HG02623 (cell line): ENCODE results near the gene PTPRZ1.

Source experiments
- ATAC-seq: cut with Tn5 transposase; IDR thresholded peaks from one replicate; pipeline ENCODE4 v1.9.1; 2021; ENCODE audit warnings: moderate library complexity; ENCODE audit not compliant: unreplicated experiment

PTPRZ1 gene

GRCh38 chr7:121953164-121953563 lies 80.2 kb downstream of the PTPRZ1 start:
- no peak for ATAC-seq

- ATAC-seq = no peak
These were observed 80.6 kb downstream of the PTPRZ1 start for GRCh38 chr7:121953601-121954000.

GRCh38 chr7:121954803-121955202 lies 81.8 kb downstream of the PTPRZ1 start:
- no peak for ATAC-seq

- ATAC-seq = no peak
These were observed 84.7 kb downstream of the PTPRZ1 start for GRCh38 chr7:121957626-121958025.

GRCh38 chr7:121960678-121961077 lies 87.7 kb downstream of the PTPRZ1 start:
- ATAC-seq = no peak

GRCh38 chr7:121961089-121961867 lies 88.3 kb downstream of the PTPRZ1 start:
- ATAC-seq = no peak

- no peak for ATAC-seq
These were observed 93.4 kb downstream of the PTPRZ1 start for GRCh38 chr7:121966276-121966934.

- ATAC-seq = no peak
These were observed 94.0 kb downstream of the PTPRZ1 start for GRCh38 chr7:121966935-121967332.

- no peak for ATAC-seq
These were observed 112.6 kb downstream of the PTPRZ1 start for GRCh38 chr7:121985476-121986030.

- ATAC-seq = no peak
These were observed 119.1 kb downstream of the PTPRZ1 start for GRCh38 chr7:121992068-121992467.

GRCh38 chr7:121994625-121995410 lies 121.9 kb downstream of the PTPRZ1 start:
- peak; percentile 98 for ATAC-seq

- no peak for ATAC-seq
These were observed 133.7 kb downstream of the PTPRZ1 start for GRCh38 chr7:122006687-122007086.

GRCh38 chr7:122010116-122010515 lies 137.2 kb downstream of the PTPRZ1 start:
- ATAC-seq = no peak

GRCh38 chr7:122013065-122013464 lies 140.1 kb downstream of the PTPRZ1 start:
- no peak for ATAC-seq

GRCh38 chr7:122013630-122014029 lies 140.7 kb downstream of the PTPRZ1 start:
- no peak for ATAC-seq

- ATAC-seq = no peak
These were observed 141.7 kb downstream of the PTPRZ1 start for GRCh38 chr7:122014697-122015096.

GRCh38 chr7:122018032-122018431 lies 145.1 kb downstream of the PTPRZ1 start:
- ATAC-seq = no peak

GRCh38 chr7:122027058-122027457 lies 154.1 kb downstream of the PTPRZ1 start:
- ATAC-seq = no peak

GRCh38 chr7:122033641-122034040 lies 160.7 kb downstream of the PTPRZ1 start:
- no peak for ATAC-seq

GRCh38 chr7:122035876-122036275 lies 162.9 kb downstream of the PTPRZ1 start:
- no peak for ATAC-seq

GRCh38 chr7:122038134-122038533 lies 165.2 kb downstream of the PTPRZ1 start:
- ATAC-seq = no peak
